HepG2 (cell line): Measurements from ENCODE around the gene SLC1A3. TPM values are rescaled to one million over a fixed set of nuclear protein-coding genes. Genes with fewer than 3 reads are reported as not detected.

Experiments
- ATAC-seq: fragments of 200-7000 bp; cut with Tn5 transposase; 3 replicates; pipeline ENCODE4 v1.9.1; 2020; ENCODE audit warnings: mild to moderate bottlenecking, moderate library complexity
- BruUV-seq: library from RNA; stranded (reverse); fragments of 400-500 nt; replicated peaks from 2 replicates; lab custom pipeline; 2021; lab: Mats Ljungman, UMichigan
- CTCF ChIA-PET: fragments of 300-600 bp; formaldehyde crosslinking; extraction: SDS; loops from one replicate; lab custom pipeline; 2021; ENCODE audit warnings: low total read pairs, inconsistent platforms, low intra/inter-chr PET ratio; lab: Yijun Ruan, JAX
- POLR2A ChIA-PET: fragments of 350-600 bp; sonication (Branson Sonifier 250); formaldehyde crosslinking; loops from one replicate; lab custom pipeline; 2020; ENCODE audit warnings: antibody characterized with exemption, inconsistent platforms; lab: Yijun Ruan, JAX
- DNase-seq: peaks from one replicate; pipeline ENCODE4 v3.0.0-alpha.2; 2015; ENCODE audit warnings: low spot score
- FAIRE-seq: peaks from 3 replicates; lab custom pipeline; 2011; peaks lifted over from hg19 to GRCh38; lab: Jason Lieb, UNC
- H2AFZ ChIP-seq: one replicate; pipeline ENCODE4 v1.6.1; 2011; ENCODE audit warnings: low read length, inconsistent platforms
- H3K27ac ChIP-seq: fragments of 300-600 bp; 3 replicates; pipeline ENCODE4 v1.8.0; 2011; ENCODE audit warnings: mixed run types, mild to moderate bottlenecking, mixed read lengths, low read length, inconsistent platforms; ENCODE audit not compliant: insufficient read depth; ENCODE audit errors: extremely low read length
- H3K27me3 ChIP-seq, 2 experiments: fragments of 200-600 bp in 1 of 2; 2 replicates in 1 of 2; 3 replicates in 1 of 2; pipeline versions ENCODE4 v1.6.0 to v1.8.0; 2011; ENCODE audit warnings: low read length in 2 of 2, mild to moderate bottlenecking in 2 of 2, moderate library complexity in 2 of 2, inconsistent platforms in 1 of 2; ENCODE audit not compliant: insufficient read depth in 2 of 2, control insufficient read depth in 1 of 2
- H3K36me3 ChIP-seq, 2 experiments: fragments of 200-600 bp in 1 of 2; replicated peaks in 1 of 2; 2 replicates in 1 of 2; 3 replicates in 1 of 2; pipeline versions ENCODE4 v1.5.1 to v1.8.0; 2011; ENCODE audit warnings: low read length in 2 of 2, inconsistent platforms in 1 of 2; ENCODE audit not compliant: insufficient read depth in 2 of 2, control insufficient read depth in 1 of 2
- H3K4me1 ChIP-seq: 2 replicates; pipeline ENCODE4 v1.5.1; 2012; ENCODE audit warnings: low read length, inconsistent platforms; ENCODE audit not compliant: insufficient read depth
- H3K4me2 ChIP-seq: 2 replicates; pipeline ENCODE4 v1.6.0; 2011; ENCODE audit warnings: low read depth, low read length, inconsistent platforms
- H3K4me3 ChIP-seq, 3 experiments: fragments of 200-600 bp in 1 of 3; sonication (generic), shearing (Covaris generic) in 1 of 3; replicated peaks in 1 of 3; 2 replicates each; pipeline ENCODE4 v1.5.1; 2011 to 2016; ENCODE audit warnings: low read length in 3 of 3, inconsistent platforms in 2 of 3, low read depth in 2 of 3, mild to moderate bottlenecking in 2 of 3, control low read depth in 1 of 3, mixed read lengths in 1 of 3; ENCODE audit not compliant: insufficient read depth in 1 of 3
- H3K79me2 ChIP-seq: one replicate; pipeline ENCODE4 v1.6.1; 2011; ENCODE audit warnings: low read length, inconsistent platforms; ENCODE audit not compliant: insufficient read depth
- H3K9ac ChIP-seq: 2 replicates; pipeline ENCODE4 v1.6.0; 2011; ENCODE audit warnings: mild to moderate bottlenecking, low read depth, low read length, inconsistent platforms; ENCODE audit not compliant: insufficient read depth
- H3K9me3 ChIP-seq: 2 replicates; pipeline ENCODE4 v1.5.1; 2012; ENCODE audit warnings: mild to moderate bottlenecking, low read length
- H4K20me1 ChIP-seq: 2 replicates; pipeline ENCODE4 v1.6.0; 2011; ENCODE audit warnings: inconsistent platforms, mild to moderate bottlenecking, low read length, moderate library complexity; ENCODE audit not compliant: insufficient read depth
- ARNTL ChIP-seq: sonication (generic); formaldehyde crosslinking; IDR thresholded peaks from 2 replicates; pipeline ENCODE4 v1.4.0; 2020; ENCODE audit warnings: mild to moderate bottlenecking, missing genetic modification reagents
- FLYWCH1 ChIP-seq: sonication (generic); formaldehyde crosslinking; IDR thresholded peaks from 2 replicates; pipeline ENCODE4 v1.8.1; 2023; ENCODE audit warnings: mild to moderate bottlenecking, missing genetic modification reagents
- IKZF4 ChIP-seq: sonication (generic); formaldehyde crosslinking; IDR thresholded peaks from 2 replicates; pipeline ENCODE4 v1.5.1; 2020; ENCODE audit warnings: borderline replicate concordance, mild to moderate bottlenecking, low read depth, missing genetic modification reagents; ENCODE audit errors: not compliant biosample characterization
- NBN ChIP-seq: fragments of 450-650 bp; conservative IDR thresholded peaks from 2 replicates; pipeline ENCODE4 v1.6.1; 2017
- NFE2L2 ChIP-seq: fragments of 150-350 bp; IDR thresholded peaks from 2 replicates; pipeline ENCODE4 v1.6.1; 2014; ENCODE audit warnings: low read length
- NR2F2 ChIP-seq: IDR thresholded peaks from 2 replicates; pipeline ENCODE4 v1.6.1; 2012; ENCODE audit warnings: low read depth, inconsistent platforms, borderline replicate concordance
- PHF21A ChIP-seq: sonication (generic); formaldehyde crosslinking; IDR thresholded peaks from 2 replicates; pipeline ENCODE4 v1.5.0; 2020; ENCODE audit warnings: mild to moderate bottlenecking, missing genetic modification reagents
- SIN3A ChIP-seq: IDR thresholded peaks from 2 replicates; pipeline ENCODE4 v1.6.1; 2011; ENCODE audit warnings: low read depth, mild to moderate bottlenecking, control low read depth, low read length, borderline replicate concordance
- SKI ChIP-seq: fragments of 450-650 bp; IDR thresholded peaks from one replicate; pipeline ENCODE4 v1.6.1; 2018; ENCODE audit warnings: mild to moderate bottlenecking; ENCODE audit not compliant: partially characterized antibody
- SMARCE1 ChIP-seq: fragments of 450-650 bp; IDR thresholded peaks from 2 replicates; pipeline ENCODE4 v1.6.1; 2017; ENCODE audit warnings: borderline replicate concordance
- TRAFD1 ChIP-seq: sonication (generic); formaldehyde crosslinking; IDR thresholded peaks from 2 replicates; pipeline ENCODE4 v1.5.1; 2020; ENCODE audit warnings: missing genetic modification reagents, mild to moderate bottlenecking, borderline replicate concordance
- ZFP36L1 ChIP-seq: sonication (generic); formaldehyde crosslinking; IDR thresholded peaks from 2 replicates; pipeline ENCODE4 v1.8.0; 2022; ENCODE audit warnings: mild to moderate bottlenecking, missing genetic modification reagents, moderate library complexity
- ZNF550 ChIP-seq: sonication (generic); formaldehyde crosslinking; IDR thresholded peaks from 2 replicates; pipeline ENCODE4 v1.4.0; 2020; ENCODE audit warnings: mild to moderate bottlenecking, missing genetic modification reagents, borderline replicate concordance
- ZNF605 ChIP-seq: sonication (generic); formaldehyde crosslinking; IDR thresholded peaks from 2 replicates; pipeline ENCODE4 v1.8.0; 2022; ENCODE audit warnings: mild to moderate bottlenecking, missing genetic modification reagents
- WGBS: methylation state at CpG from one replicate; pipeline ENCODE4 v1.1.6; 2017; ENCODE audit warnings: low lambda C conversion rate; 5-methylcytosine and 5-hydroxymethylcytosine counted together
- in situ Hi-C: cut with HindIII; loops from 2 replicates; pipeline ENCODE4 v1.10.0; 2017; ENCODE audit warnings: low pct_unique_long_range_greater_than_20kb; ENCODE audit not compliant: extremely low pct_ligation_motif_present
- intact Hi-C: fragments of 100-400 bp; cut with micrococcal nuclease; formaldehyde crosslinking; loops from one replicate; pipeline ENCODE4 v1.10.0; 2022; ENCODE audit not compliant: unreplicated experiment
- polyA plus RNA-seq, 8 experiments: library from polyadenylated mRNA; depleted of rRNA in 3 of 8; stranded (reverse) in 7 of 8; unstranded in 1 of 8; fragments of >200 nt; fragmentation: Illumina TruSeq in 4 of 8; extraction: Trizol in 4 of 8; gene quantifications; 2 replicates each; pipeline versions ENCODE4 v1.2.1 to v1.2.3, GENCODE V29; 2011 to 2016; ENCODE audit warnings: low read depth in 4 of 8, missing spikeins in 1 of 8, mixed read lengths in 1 of 8; ENCODE audit not compliant: insufficient read depth in 1 of 8
- total RNA-seq, 5 experiments: library from RNA; depleted of rRNA; stranded (reverse); fragments of >200 nt; fragmentation: Illumina TruSeq; extraction: Trizol; gene quantifications; 2 replicates each; pipeline ENCODE4 v1.2.3, GENCODE V29; 2016; ENCODE audit warnings: low read depth in 1 of 5
- TF ChIP-seq, protein P1 (sequence below), 2 experiments: sonication (generic) in 1 of 2; formaldehyde crosslinking in 1 of 2; IDR thresholded peaks; 2 replicates each; pipeline versions ENCODE4 v1.4.0 to v1.6.1; 2016 to 2020; ENCODE audit warnings: borderline replicate concordance in 1 of 2, low read depth in 1 of 2, mild to moderate bottlenecking in 1 of 2, missing genetic modification reagents in 1 of 2
- TF ChIP-seq, protein P2 (sequence below): sonication (generic); formaldehyde crosslinking; IDR thresholded peaks from 2 replicates; pipeline ENCODE4 v1.4.0; 2020; ENCODE audit warnings: missing genetic modification reagents, mild to moderate bottlenecking, borderline replicate concordance
- TF ChIP-seq, protein P3 (sequence below): IDR thresholded peaks from 2 replicates; pipeline ENCODE4 v1.6.1; 2016

The SLC1A3 gene
- total and polyA plus RNA-seq, 2 of the 13 experiments (the other 11 are each of a cell fraction or from before 2014, with no cell fraction given), result 0.09 TPM; not detected in 1

GRCh38 chr5:36614657-36615308 lies 8.4 kb downstream of the SLC1A3 start:
- Histone ChIP-seq H3K79me2 (no peaks in the 10 kb centered on the region), H3K4me3 (no peak overlapping the region), H2AFZ (no peak overlapping the region), H3K9ac (no peak overlapping the region), H3K36me3 (no peaks in the 10 kb centered on the region), H3K9me3 (no peaks in the 10 kb centered on the region), H3K4me1 (no peaks in the 10 kb centered on the region), H3K27me3 (0 out of 5 replicates have a peak, but pooled peaks cover 0 to 2% of the 10 kb centered on the region in 2 experiments), H4K20me1 (no peaks in the 10 kb centered on the region), H3K4me2 (no peak overlapping the region), H3K27ac (no peak overlapping the region)
- ATAC-seq (no peak), FAIRE-seq (no peak), DNase-seq (no peak)
- intact Hi-C loops, result no loop called here
- POLR2A ChIA-PET, result no interaction called here
- in situ Hi-C loops, result no loop called here
- WGBS, result 21% methylated on average over 4 of the region's 4 CpGs
- BruUV-seq, result no TSS peak
- CTCF ChIA-PET, result no interaction called here
- TF ChIP-seq SIN3A, result no peak
- TF ChIP-seq ZFP36L1 (CRISPR knock-in tag), result no peak
- TF ChIP-seq IKZF4 (CRISPR knock-in tag), result no peak
- TF ChIP-seq, protein P1, sequence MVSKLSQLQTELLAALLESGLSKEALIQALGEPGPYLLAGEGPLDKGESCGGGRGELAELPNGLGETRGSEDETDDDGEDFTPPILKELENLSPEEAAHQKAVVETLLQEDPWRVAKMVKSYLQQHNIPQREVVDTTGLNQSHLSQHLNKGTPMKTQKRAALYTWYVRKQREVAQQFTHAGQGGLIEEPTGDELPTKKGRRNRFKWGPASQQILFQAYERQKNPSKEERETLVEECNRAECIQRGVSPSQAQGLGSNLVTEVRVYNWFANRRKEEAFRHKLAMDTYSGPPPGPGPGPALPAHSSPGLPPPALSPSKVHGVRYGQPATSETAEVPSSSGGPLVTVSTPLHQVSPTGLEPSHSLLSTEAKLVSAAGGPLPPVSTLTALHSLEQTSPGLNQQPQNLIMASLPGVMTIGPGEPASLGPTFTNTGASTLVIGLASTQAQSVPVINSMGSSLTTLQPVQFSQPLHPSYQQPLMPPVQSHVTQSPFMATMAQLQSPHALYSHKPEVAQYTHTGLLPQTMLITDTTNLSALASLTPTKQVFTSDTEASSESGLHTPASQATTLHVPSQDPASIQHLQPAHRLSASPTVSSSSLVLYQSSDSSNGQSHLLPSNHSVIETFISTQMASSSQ (IDR thresholded peaks at IDR 0.05; ENCODE audit: low read depth), result no peak
- TF ChIP-seq, protein P1 (CRISPR knock-in tag; IDR thresholded peaks at IDR 0.05; ENCODE audit: borderline replicate concordance), result no peak
- no peak for TF ChIP-seq FLYWCH1
- TF ChIP-seq, protein P2, sequence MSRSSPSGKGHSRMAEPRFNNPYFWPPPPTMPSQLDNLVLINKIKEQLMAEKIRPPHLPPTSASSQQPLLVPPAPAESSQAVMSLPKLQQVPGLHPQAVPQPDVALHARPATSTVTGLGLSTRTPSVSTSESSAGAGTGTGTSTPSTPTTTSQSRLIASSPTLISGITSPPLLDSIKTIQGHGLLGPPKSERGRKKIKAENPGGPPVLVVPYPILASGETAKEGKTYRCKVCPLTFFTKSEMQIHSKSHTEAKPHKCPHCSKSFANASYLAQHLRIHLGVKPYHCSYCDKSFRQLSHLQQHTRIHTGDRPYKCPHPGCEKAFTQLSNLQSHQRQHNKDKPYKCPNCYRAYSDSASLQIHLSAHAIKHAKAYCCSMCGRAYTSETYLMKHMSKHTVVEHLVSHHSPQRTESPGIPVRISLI (CRISPR knock-in tag), result no peak
- TF ChIP-seq ZNF605, result no peak
- TF ChIP-seq SMARCE1, result no peak
- TF ChIP-seq NR2F2, result no peak
- no peak for TF ChIP-seq SKI
- TF ChIP-seq ARNTL (CRISPR knock-in tag), result no peak
- TF ChIP-seq NFE2L2, result no peak
- TF ChIP-seq ZNF550, result no peak
- no peak for TF ChIP-seq TRAFD1 (CRISPR knock-in tag)
- TF ChIP-seq, protein P3, sequence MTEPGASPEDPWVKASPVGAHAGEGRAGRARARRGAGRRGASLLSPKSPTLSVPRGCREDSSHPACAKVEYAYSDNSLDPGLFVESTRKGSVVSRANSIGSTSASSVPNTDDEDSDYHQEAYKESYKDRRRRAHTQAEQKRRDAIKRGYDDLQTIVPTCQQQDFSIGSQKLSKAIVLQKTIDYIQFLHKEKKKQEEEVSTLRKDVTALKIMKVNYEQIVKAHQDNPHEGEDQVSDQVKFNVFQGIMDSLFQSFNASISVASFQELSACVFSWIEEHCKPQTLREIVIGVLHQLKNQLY (CRISPR knock-in tag), result no peak
- no peak for TF ChIP-seq NBN
- no peak for TF ChIP-seq PHF21A (CRISPR knock-in tag)
